Panc1 (cell line): ENCODE data around the gene TEF. TPM values are rescaled to one million over a fixed set of nuclear protein-coding genes. Genes with fewer than 3 reads are reported as not detected.

Source experiments
- ATAC-seq: fragments of 200-7000 bp; cut with Tn5 transposase; 2 replicates; pipeline ENCODE4 v1.9.1; 2020; ENCODE audit warnings: mild to moderate bottlenecking, moderate library complexity
- BruUV-seq: library from RNA; stranded (reverse); fragments of 400-500 nt; replicated peaks from 2 replicates; lab custom pipeline; 2021; lab: Mats Ljungman, UMichigan
- CTCF ChIA-PET: fragments of 300-600 bp; sonication (Branson Sonifier 250); formaldehyde crosslinking; loops from one replicate; lab custom pipeline; 2022; ENCODE audit warnings: antibody characterized with exemption; lab: Charles Lee
- POLR2A ChIA-PET: fragments of 300-600 bp; sonication (Branson Sonifier 250); formaldehyde crosslinking; loops from one replicate; lab custom pipeline; 2022; ENCODE audit warnings: antibody characterized with exemption; lab: Charles Lee
- DNase-seq: peaks from one replicate; pipeline ENCODE4 v3.0.0-alpha.2; 2010; ENCODE audit warnings: low read depth, low spot score
- H3K27ac ChIP-seq: 2 replicates; pipeline ENCODE4 v1.5.1; 2011; ENCODE audit warnings: mild to moderate bottlenecking, low read length, inconsistent platforms
- H3K27me3 ChIP-seq: fragments of 200-500 bp; sonication (Bioruptor generic); 2 replicates; pipeline ENCODE4 v1.6.0; 2014; ENCODE audit warnings: low read length, inconsistent platforms; ENCODE audit not compliant: control insufficient read depth, insufficient read depth
- H3K36me3 ChIP-seq: fragments of 200-500 bp; sonication (Bioruptor generic); 2 replicates; pipeline ENCODE4 v1.5.1; 2014; ENCODE audit warnings: inconsistent platforms, mild to moderate bottlenecking, low read length, moderate library complexity; ENCODE audit not compliant: control insufficient read depth, insufficient read depth
- H3K4me1 ChIP-seq: 2 replicates; pipeline ENCODE4 v1.5.1; 2011; ENCODE audit warnings: inconsistent platforms, mild to moderate bottlenecking, low read length, moderate library complexity; ENCODE audit not compliant: control insufficient read depth, insufficient read depth
- H3K4me3 ChIP-seq, 2 experiments: 2 replicates each; pipeline ENCODE4 v1.5.1; 2011 to 2012; ENCODE audit warnings: low read depth in 2 of 2, low read length in 2 of 2, mild to moderate bottlenecking in 2 of 2, inconsistent platforms in 1 of 2, moderate library complexity in 1 of 2
- H3K9me3 ChIP-seq: fragments of 200-500 bp; sonication (Bioruptor generic); 2 replicates; pipeline ENCODE4 v1.5.1; 2014; ENCODE audit warnings: low read depth, mild to moderate bottlenecking, inconsistent platforms, low read length, moderate library complexity; ENCODE audit not compliant: control insufficient read depth, insufficient read depth
- POLR2AphosphoS5 ChIP-seq: IDR thresholded peaks from 2 replicates; pipeline ENCODE4 v1.6.1; 2012; ENCODE audit warnings: mild to moderate bottlenecking, low read depth, low read length, moderate library complexity
- REST ChIP-seq, 2 experiments: IDR thresholded peaks; 2 replicates each; pipeline ENCODE4 v1.6.1; 2011 to 2012; ENCODE audit warnings: low read depth in 2 of 2, control low read depth in 1 of 2, low read length in 1 of 2, mild to moderate bottlenecking in 1 of 2, moderate library complexity in 1 of 2; ENCODE audit not compliant: insufficient read depth in 1 of 2
- SIN3A ChIP-seq: IDR thresholded peaks from 2 replicates; pipeline ENCODE4 v1.6.1; 2012; ENCODE audit warnings: low read depth, mild to moderate bottlenecking, low read length, moderate library complexity, borderline replicate concordance; ENCODE audit not compliant: insufficient read depth
- TCF7L2 ChIP-seq: IDR thresholded peaks from 2 replicates; pipeline ENCODE4 v1.6.1; 2011; ENCODE audit warnings: mild to moderate bottlenecking, low read depth, low read length, inconsistent platforms
- in situ Hi-C: cut with HindIII; loops from 2 replicates; pipeline ENCODE4 v1.10.0; 2016; ENCODE audit warnings: low sequenced_read_pairs, low pct_unique_long_range_greater_than_20kb
- intact Hi-C: fragments of 100-400 bp; cut with micrococcal nuclease; formaldehyde crosslinking; loops from one replicate; pipeline ENCODE4 v1.10.0; 2022; ENCODE audit not compliant: unreplicated experiment
- total RNA-seq: library from RNA; stranded (reverse); gene quantifications from one replicate; pipeline ENCODE4 v1.2.1, GENCODE V29; 2021; ENCODE audit not compliant: unreplicated experiment
- TF ChIP-seq, protein P1 (sequence below): fragments of 450-650 bp; IDR thresholded peaks from 2 replicates; pipeline ENCODE4 v1.5.1; 2017; ENCODE audit warnings: mild to moderate bottlenecking

The TEF gene
- total RNA-seq, 1 experiment from 2014 or later = 7.8 TPM

- in situ Hi-C loops (no loop called here), intact Hi-C loops (no loop called here)
- H3K9me3 ChIP-seq = no peaks in the 10 kb centered on the region
- no peaks in the 10 kb centered on the region for H3K4me1 ChIP-seq
- H3K27ac ChIP-seq = no peak overlapping the region
- ATAC-seq (no peak), DNase-seq (no peak)
- ChIA-PET POLR2A (no interaction called here), CTCF (no interaction called here)
- BruUV-seq = no TSS peak
- TF ChIP-seq REST (IDR thresholded peaks at IDR 0.05; ENCODE audit: insufficient read depth in 1 of 2, low read depth in 2 of 2, low read length in 1 of 2) (no peak), TCF7L2 (no peak), POLR2AphosphoS5 (no peak), SIN3A (no peak)
- TF ChIP-seq, protein P1, sequence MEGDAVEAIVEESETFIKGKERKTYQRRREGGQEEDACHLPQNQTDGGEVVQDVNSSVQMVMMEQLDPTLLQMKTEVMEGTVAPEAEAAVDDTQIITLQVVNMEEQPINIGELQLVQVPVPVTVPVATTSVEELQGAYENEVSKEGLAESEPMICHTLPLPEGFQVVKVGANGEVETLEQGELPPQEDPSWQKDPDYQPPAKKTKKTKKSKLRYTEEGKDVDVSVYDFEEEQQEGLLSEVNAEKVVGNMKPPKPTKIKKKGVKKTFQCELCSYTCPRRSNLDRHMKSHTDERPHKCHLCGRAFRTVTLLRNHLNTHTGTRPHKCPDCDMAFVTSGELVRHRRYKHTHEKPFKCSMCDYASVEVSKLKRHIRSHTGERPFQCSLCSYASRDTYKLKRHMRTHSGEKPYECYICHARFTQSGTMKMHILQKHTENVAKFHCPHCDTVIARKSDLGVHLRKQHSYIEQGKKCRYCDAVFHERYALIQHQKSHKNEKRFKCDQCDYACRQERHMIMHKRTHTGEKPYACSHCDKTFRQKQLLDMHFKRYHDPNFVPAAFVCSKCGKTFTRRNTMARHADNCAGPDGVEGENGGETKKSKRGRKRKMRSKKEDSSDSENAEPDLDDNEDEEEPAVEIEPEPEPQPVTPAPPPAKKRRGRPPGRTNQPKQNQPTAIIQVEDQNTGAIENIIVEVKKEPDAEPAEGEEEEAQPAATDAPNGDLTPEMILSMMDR = no peak
- no peak overlapping the region for H3K4me3 ChIP-seq
- H3K27me3 ChIP-seq = no peaks in the 10 kb centered on the region
- H3K36me3 ChIP-seq = no peaks in the 10 kb centered on the region; the same call in none of the 2 replicates
These were observed 35.9 kb upstream of the TEF start for GRCh38 chr22:41345807-41346335.

DNA sequence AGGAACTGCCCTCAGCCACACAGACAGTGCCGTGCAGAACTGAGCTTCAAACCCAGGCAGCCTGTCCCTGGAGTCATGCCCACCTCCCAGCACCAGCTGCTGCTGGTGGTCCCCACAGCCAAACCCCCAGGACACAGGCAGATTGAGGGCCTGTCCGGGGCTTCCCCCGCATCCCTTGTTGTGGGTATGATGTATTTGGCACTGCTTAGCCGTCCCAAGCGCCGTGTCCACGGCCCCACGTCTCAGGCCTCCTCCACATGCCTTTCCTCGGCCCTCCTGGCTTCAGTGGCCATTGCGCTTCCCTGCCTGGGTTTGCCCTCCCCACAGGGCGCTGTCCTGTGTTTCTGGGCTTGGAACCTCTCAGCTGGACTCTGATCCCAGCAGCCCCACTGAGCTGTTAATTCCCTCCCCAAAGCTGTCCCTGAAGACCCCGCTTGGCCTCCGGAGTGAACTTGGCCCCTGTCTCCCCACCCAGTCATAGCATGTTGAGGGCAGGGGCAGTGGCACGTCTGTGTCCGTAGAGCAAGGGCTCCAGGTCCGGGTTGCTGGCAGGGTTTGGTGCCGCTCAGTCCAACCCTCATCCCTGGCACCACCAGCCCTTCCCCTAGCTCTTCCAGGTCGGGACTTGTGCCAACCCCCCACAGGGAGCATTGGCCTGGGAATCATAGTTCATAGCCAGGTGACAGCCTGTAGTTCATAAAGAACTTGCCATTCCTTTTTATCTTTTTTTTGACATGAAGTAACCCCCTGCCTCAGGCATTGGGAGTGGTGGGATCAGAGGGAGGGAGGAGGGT, 34.5 kb upstream of the TEF start:
- TF ChIP-seq TCF7L2 (no peak), REST (IDR thresholded peaks at IDR 0.05; ENCODE audit: insufficient read depth in 1 of 2, low read depth in 2 of 2, low read length in 1 of 2) (no peak), SIN3A (no peak), POLR2AphosphoS5 (no peak)
- TF ChIP-seq, protein P1 = no peak
- Histone ChIP-seq H3K27ac (no peak overlapping the region), H3K27me3 (no peaks in the 10 kb centered on the region), H3K4me3 (no peak overlapping the region), H3K36me3 (no peaks in the 10 kb centered on the region; the same call in none of the 2 replicates), H3K4me1 (no peaks in the 10 kb centered on the region), H3K9me3 (no peaks in the 10 kb centered on the region)
- CTCF ChIA-PET = interaction anchor here (0.7 kb wide), 1 partner anchor 89 kb away, joined by 4 read pairs; no protein-coding TSS in a partner anchor
- intact Hi-C loops (no loop called here), in situ Hi-C loops (no loop called here)
- no peak for DNase-seq
- no TSS peak for BruUV-seq
- no peak for ATAC-seq
- POLR2A ChIA-PET = interaction anchor here (0.7 kb wide), 1 partner anchor 14 kb away, joined by 8 read pairs; no protein-coding TSS in a partner anchor
